ENCODE data around the gene CTNND2. TPM values are rescaled to one million over a fixed set of nuclear protein-coding genes. Genes with fewer than 3 reads are reported as not detected.

Gene CTNND2
- total RNA-seq, 3 donors from 2014 or later (not counting 1 experiment from before 2014, with no cell fraction given): not detected

- DNase-seq (no peak), ATAC-seq (no peak)
- no peak for TF ChIP-seq CTCF (IDR thresholded peaks at IDR 0.05)
- 85% methylated on average over 4 of the region's 4 CpGs for WGBS (ENCODE audit: insufficient coverage)
- H3K4me3 Mint-ChIP-seq: no peak overlapping the region
- no peaks in the 10 kb centered on the region for H3K9me3 ChIP-seq (ENCODE audit: control insufficient read depth, insufficient read depth, low read length)
- H3K27me3 Mint-ChIP-seq (ENCODE audit: low read depth in 2 of 2): peaks cover 0 to 16% of the 10 kb centered on the region in 2 donors
- no peaks in the 10 kb centered on the region for H3K4me1 Mint-ChIP-seq
- H3K36me3 ChIP-seq (ENCODE audit: control insufficient read depth, insufficient read depth, low read length): no peaks in the 10 kb centered on the region
- no peak overlapping the region for H3K27ac Mint-ChIP-seq
- no peaks in the 10 kb centered on the region for H3K36me3 Mint-ChIP-seq
- H3K9me3 Mint-ChIP-seq: no peaks in the 10 kb centered on the region
- no peaks in the 10 kb centered on the region for H3K27me3 ChIP-seq (ENCODE audit: control insufficient read depth, insufficient read depth, low read length)
- no peaks in the 10 kb centered on the region for H3K4me1 ChIP-seq (ENCODE audit: control insufficient read depth, insufficient read depth, low read length)
- no peak overlapping the region for H3K4me3 ChIP-seq (ENCODE audit: low read length)
- H3K27ac ChIP-seq (ENCODE audit: low read length): no peak overlapping the region
- intact Hi-C loops (cut with micrococcal nuclease): no loop called here
Measured at GRCh38 chr5:11560915-11561697, 343.1 kb downstream of the CTNND2 start.

- no peak overlapping the region for H3K27ac Mint-ChIP-seq
- Histone ChIP-seq H3K4me1 (ENCODE audit: control insufficient read depth, insufficient read depth, low read length) (no peaks in the 10 kb centered on the region), H3K9me3 (ENCODE audit: control insufficient read depth, insufficient read depth, low read length) (no peaks in the 10 kb centered on the region), H3K36me3 (ENCODE audit: control insufficient read depth, insufficient read depth, low read length) (no peaks in the 10 kb centered on the region), H3K27me3 (ENCODE audit: control insufficient read depth, insufficient read depth, low read length) (no peaks in the 10 kb centered on the region), H3K27ac (ENCODE audit: low read length) (no peak overlapping the region), H3K4me3 (ENCODE audit: low read length) (no peak overlapping the region)
- no peak for DNase-seq
- H3K27me3 Mint-ChIP-seq (ENCODE audit: low read depth in 2 of 2): peaks cover 6 to 17% of the 10 kb centered on the region in 2 donors
- H3K36me3 Mint-ChIP-seq: no peaks in the 10 kb centered on the region
- TF ChIP-seq CTCF (IDR thresholded peaks at IDR 0.05): no peak
- H3K4me1 Mint-ChIP-seq: no peaks in the 10 kb centered on the region
- intact Hi-C loops (cut with micrococcal nuclease): no loop called here
- 83% methylated on average over 3 of the region's 3 CpGs for WGBS (ENCODE audit: insufficient coverage)
- H3K9me3 Mint-ChIP-seq: no peaks in the 10 kb centered on the region
- ATAC-seq: no peak
- H3K4me3 Mint-ChIP-seq: no peak overlapping the region
Measured at GRCh38 chr5:11557063-11557462, 347.2 kb downstream of the CTNND2 start.

GRCh38 chr5:11555171-11555570 is 349.1 kb downstream of the CTNND2 start:
- DNase-seq: no peak
- Histone ChIP-seq H3K4me3 (ENCODE audit: low read length) (no peak overlapping the region), H3K36me3 (ENCODE audit: control insufficient read depth, insufficient read depth, low read length) (no peaks in the 10 kb centered on the region), H3K27me3 (ENCODE audit: control insufficient read depth, insufficient read depth, low read length) (no peaks in the 10 kb centered on the region), H3K27ac (ENCODE audit: low read length) (no peak overlapping the region), H3K9me3 (ENCODE audit: control insufficient read depth, insufficient read depth, low read length) (no peaks in the 10 kb centered on the region), H3K4me1 (ENCODE audit: control insufficient read depth, insufficient read depth, low read length) (no peaks in the 10 kb centered on the region)
- H3K9me3 Mint-ChIP-seq: no peaks in the 10 kb centered on the region
- WGBS (ENCODE audit: insufficient coverage): 89% methylated on average over 4 of the region's 4 CpGs
- H3K4me1 Mint-ChIP-seq: no peaks in the 10 kb centered on the region
- peaks cover 10 to 29% of the 10 kb centered on the region in 2 donors for H3K27me3 Mint-ChIP-seq (ENCODE audit: low read depth in 2 of 2)
- no peak for TF ChIP-seq CTCF (IDR thresholded peaks at IDR 0.05)
- intact Hi-C loops (cut with micrococcal nuclease): no loop called here
- H3K36me3 Mint-ChIP-seq: no peaks in the 10 kb centered on the region
- ATAC-seq: no peak
- no peak overlapping the region for H3K4me3 Mint-ChIP-seq
- H3K27ac Mint-ChIP-seq: no peak overlapping the region

DNA sequence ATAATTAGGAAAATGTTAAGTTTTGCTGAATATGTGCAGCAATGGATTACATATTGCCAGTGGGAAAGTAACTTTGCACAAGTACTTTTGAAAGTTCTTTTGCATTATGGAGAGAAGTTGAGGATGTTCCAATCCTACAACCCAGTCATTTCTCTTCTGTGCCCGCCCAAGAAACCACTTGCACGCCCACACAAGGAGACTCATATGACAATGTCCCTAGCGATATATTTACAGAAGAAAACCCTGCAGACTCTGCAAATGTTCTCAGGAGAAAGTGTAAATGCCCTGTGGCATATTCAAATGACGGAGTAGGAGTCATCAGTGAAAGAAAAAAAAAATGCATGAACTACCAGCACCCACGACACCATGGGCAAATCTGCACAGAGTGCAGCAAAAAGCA is 356.5 kb downstream of the CTNND2 start:
- Histone ChIP-seq H3K9me3 (ENCODE audit: control insufficient read depth, insufficient read depth, low read length) (no peaks in the 10 kb centered on the region), H3K4me3 (ENCODE audit: low read length) (no peak overlapping the region), H3K4me1 (ENCODE audit: control insufficient read depth, insufficient read depth, low read length) (no peaks in the 10 kb centered on the region), H3K27ac (ENCODE audit: low read length) (no peak overlapping the region), H3K36me3 (ENCODE audit: control insufficient read depth, insufficient read depth, low read length) (no peaks in the 10 kb centered on the region), H3K27me3 (ENCODE audit: control insufficient read depth, insufficient read depth, low read length) (no peaks in the 10 kb centered on the region)
- ATAC-seq: no peak
- Mint-ChIP-seq H3K36me3 (no peaks in the 10 kb centered on the region), H3K27ac (no peak overlapping the region), H3K4me1 (no peaks in the 10 kb centered on the region), H3K27me3 (ENCODE audit: low read depth in 2 of 2) (peaks cover 19 to 40% of the 10 kb centered on the region in 2 donors), H3K9me3 (no peaks in the 10 kb centered on the region), H3K4me3 (no peak overlapping the region)
- intact Hi-C loops (cut with micrococcal nuclease): no loop called here
- DNase-seq: no peak
- no peak for TF ChIP-seq CTCF (IDR thresholded peaks at IDR 0.05)
- WGBS (ENCODE audit: insufficient coverage): 80% methylated on average over 4 of the region's 5 CpGs
